ENCODE results near the gene C4BPA.

- 0 out of 2 replicates have a peak, but pooled peaks have one; percentile 13 for TF ChIP-seq CTCF (conservative IDR thresholded peaks at IDR 0.05; ENCODE audit: low read depth, low read length)
- no peak for TF ChIP-seq MXI1 (IDR thresholded peaks at IDR 0.05; ENCODE audit: borderline replicate concordance, low read depth, low read length)
- TF ChIP-seq SMC3 (IDR thresholded peaks at IDR 0.05; ENCODE audit: low read depth, low read length): no peak
- no peak for TF ChIP-seq BHLHE40 (IDR thresholded peaks at IDR 0.05; ENCODE audit: low read depth, low read length)
- no peak for TF ChIP-seq MAFK (IDR thresholded peaks at IDR 0.05; ENCODE audit: low read depth, low read length)
- TF ChIP-seq CEBPB (IDR thresholded peaks at IDR 0.05; ENCODE audit: low read depth, low read length): no peak
- TF ChIP-seq RAD21 (IDR thresholded peaks at IDR 0.05; ENCODE audit: low read length): peak; percentile 13; the same call in 1 of the 2 replicates
These were observed 77.8 kb downstream of the C4BPA start for GRCh38 chr1:207181847-207182246.

Data from IMR-90 (cell line).